GM18951 (cell line): ENCODE results near the gene DNAAF8.
"Not testable (repeated sequence)": the region's sequence is repeated elsewhere in the genome, so short reads cannot be mapped to it uniquely, and the experiment has no call there.

Source experiments
- POLR2A ChIP-seq: IDR thresholded peaks from 4 replicates; pipeline ENCODE4 v1.6.1; 2011; ENCODE audit warnings: mild to moderate bottlenecking; ENCODE audit not compliant: insufficient read length, insufficient read depth; ENCODE audit errors: extremely low read depth
- in situ Hi-C: fragments of 300-500 bp; cut with MboI; formaldehyde crosslinking; loops from one replicate; pipeline ENCODE4 v1.12.0; 2022; ENCODE audit warnings: low sequenced_read_pairs, mixed read lengths, inconsistent platforms; ENCODE audit not compliant: unreplicated experiment

DNAAF8 gene

GRCh38 chr16:4777339-4778049 is 43.2 kb downstream of the DNAAF8 start:
- in situ Hi-C loops, result no loop called here

GRCh38 chr16:4778050-4778392 is 43.7 kb downstream of the DNAAF8 start:
- TF ChIP-seq POLR2A, result no peak
- in situ Hi-C loops, result no loop called here

More at GRCh38 chr16:4777339-4778049, 43.2 kb downstream of the DNAAF8 start:
- TF ChIP-seq POLR2A, result no peak

GRCh38 chr16:4780235-4780634 is 45.9 kb downstream of the DNAAF8 start:
- no peak for TF ChIP-seq POLR2A
- in situ Hi-C loops, result no loop called here

GRCh38 chr16:4783251-4783950 is 49.1 kb downstream of the DNAAF8 start:
- no peak for TF ChIP-seq POLR2A
- in situ Hi-C loops, result no loop called here

GRCh38 chr16:4783951-4784336 is 49.6 kb downstream of the DNAAF8 start:
- TF ChIP-seq POLR2A, result no peak
- in situ Hi-C loops, result no loop called here

- in situ Hi-C loops, result not testable (repeated sequence)
Measured at GRCh38 chr16:4784444-4784987, 50.2 kb downstream of the DNAAF8 start.

GRCh38 chr16:4785758-4786433 is 51.6 kb downstream of the DNAAF8 start:
- TF ChIP-seq POLR2A, result no peak
- in situ Hi-C loops, result no loop called here

- TF ChIP-seq POLR2A, result no peak
- in situ Hi-C loops, result no loop called here
Measured at GRCh38 chr16:4787068-4787467, 52.7 kb downstream of the DNAAF8 start.

- in situ Hi-C loops, result no loop called here
- TF ChIP-seq POLR2A, result no peak
Measured at GRCh38 chr16:4787627-4788482, 53.5 kb downstream of the DNAAF8 start, which contains the start of gene SEPTIN12. Gene SEPTIN12, minus strand, starts transcription at chr16:4788345. Its CDS starts 700 bp downstream, at chr16:4787645.

- in situ Hi-C loops, result no loop called here
- no peak for TF ChIP-seq POLR2A
Measured at GRCh38 chr16:4788489-4788889, 54.2 kb downstream of the DNAAF8 start.

GRCh38 chr16:4788910-4789309 is 54.6 kb downstream of the DNAAF8 start:
- TF ChIP-seq POLR2A, result no peak
- in situ Hi-C loops, result no loop called here

GRCh38 chr16:4790261-4790660 is 55.9 kb downstream of the DNAAF8 start:
- in situ Hi-C loops, result no loop called here

GRCh38 chr16:4790871-4791270 is 56.5 kb downstream of the DNAAF8 start:
- TF ChIP-seq POLR2A, result no peak
- in situ Hi-C loops, result no loop called here

More at GRCh38 chr16:4790261-4790660, 55.9 kb downstream of the DNAAF8 start:
- TF ChIP-seq POLR2A, result no peak
